CD14-positive monocyte (primary cell): ENCODE results near the gene FBXO46. TPM values are rescaled to one million over a fixed set of nuclear protein-coding genes. Genes with fewer than 3 reads are reported as not detected.

Experiments used
- DNase-seq, 3 donors: peaks; one replicate each; pipeline ENCODE4 v3.0.0-alpha.2; 2011 to 2022
- H2AFZ ChIP-seq: 2 replicates; pipeline ENCODE4 v1.6.0; 2012; ENCODE audit warnings: mild to moderate bottlenecking, low read depth, low read length, inconsistent platforms; ENCODE audit not compliant: insufficient read depth, poor library complexity, severe bottlenecking
- H3K27ac ChIP-seq, 2 donors: 1 replicate in 1 of 2; 2 replicates in 1 of 2; pipeline ENCODE4 v1.5.1; 2012 to 2013; ENCODE audit warnings: low read length in 2 of 2, control low read depth in 1 of 2, inconsistent platforms in 1 of 2, low read depth in 1 of 2, mild to moderate bottlenecking in 1 of 2
- H3K27me3 ChIP-seq, 2 donors: one replicate each; pipeline versions ENCODE4 v1.6.0 to v1.6.1; 2011 to 2013; ENCODE audit warnings: low read length in 2 of 2; ENCODE audit not compliant: control insufficient read depth in 2 of 2, insufficient read depth in 2 of 2
- H3K36me3 ChIP-seq, 2 donors: replicated peaks in 1 of 2; 1 replicate in 1 of 2; 2 replicates in 1 of 2; pipeline versions ENCODE4 v1.5.1 to v1.6.1; 2012 to 2013; ENCODE audit warnings: low read length in 2 of 2, control low read depth in 1 of 2, inconsistent platforms in 1 of 2, mild to moderate bottlenecking in 1 of 2; ENCODE audit not compliant: insufficient read depth in 2 of 2, control insufficient read depth in 1 of 2
- H3K4me1 ChIP-seq, 2 donors: 1 replicate in 1 of 2; 2 replicates in 1 of 2; pipeline versions ENCODE4 v1.5.1 to v1.6.1; 2012 to 2013; ENCODE audit warnings: low read length in 2 of 2, control low read depth in 1 of 2, inconsistent platforms in 1 of 2, mild to moderate bottlenecking in 1 of 2, moderate library complexity in 1 of 2; ENCODE audit not compliant: insufficient read depth in 2 of 2, control insufficient read depth in 1 of 2
- H3K4me2 ChIP-seq: replicated peaks from 2 replicates; pipeline ENCODE3; 2012; ENCODE audit warnings: low read length, moderate library complexity, mild to moderate bottlenecking; ENCODE audit not compliant: poor library complexity, severe bottlenecking; ENCODE audit errors: extremely low read depth
- H3K4me3 ChIP-seq, 3 experiments: fragments of 200-600 bp in 1 of 3; sonication (generic) in 1 of 3; replicated peaks in 1 of 3; 1 replicate in 2 of 3; 2 replicates in 1 of 3; pipeline ENCODE4 v1.5.1; 2011 to 2013; ENCODE audit warnings: low read length in 3 of 3, mild to moderate bottlenecking in 3 of 3, control low read depth in 2 of 3, low read depth in 2 of 3, inconsistent platforms in 1 of 3, moderate library complexity in 1 of 3
- H3K79me2 ChIP-seq: 2 replicates; pipeline ENCODE4 v1.6.0; 2012; ENCODE audit warnings: mild to moderate bottlenecking, control low read depth, inconsistent platforms, low read length, moderate library complexity; ENCODE audit not compliant: insufficient read depth
- H3K9ac ChIP-seq: 2 replicates; pipeline ENCODE4 v1.6.0; 2017; ENCODE audit warnings: low read length, mild to moderate bottlenecking; ENCODE audit not compliant: insufficient read depth, poor library complexity, severe bottlenecking
- H3K9me3 ChIP-seq, 2 donors: replicated peaks in 1 of 2; 1 replicate in 1 of 2; 2 replicates in 1 of 2; pipeline versions ENCODE4 v1.5.1 to v1.6.1; 2012 to 2013; ENCODE audit warnings: low read length in 2 of 2, control low read depth in 1 of 2; ENCODE audit not compliant: control insufficient read depth in 1 of 2, insufficient read depth in 1 of 2
- H4K20me1 ChIP-seq: 2 replicates; pipeline ENCODE4 v1.6.0; 2012; ENCODE audit warnings: mild to moderate bottlenecking, low read length, control low read depth, moderate library complexity; ENCODE audit not compliant: insufficient read depth
- H3K27ac Mint-ChIP-seq, 7 donors: one replicate each; pipeline ENCODE4 v1.8.0; 2020; ENCODE audit warnings: mild to moderate bottlenecking in 7 of 7, mixed read lengths in 7 of 7, moderate library complexity in 6 of 7, inconsistent platforms in 2 of 7
- H3K27me3 Mint-ChIP-seq, 3 donors: one replicate each; pipeline ENCODE4 v1.8.0; 2021 to 2022; ENCODE audit warnings: low read depth in 3 of 3, mild to moderate bottlenecking in 3 of 3, mixed read lengths in 3 of 3, moderate library complexity in 3 of 3, inconsistent platforms in 1 of 3
- H3K36me3 Mint-ChIP-seq, 2 donors: one replicate each; pipeline ENCODE4 v1.8.0; 2020; ENCODE audit warnings: mixed read lengths in 2 of 2, inconsistent platforms in 1 of 2, mild to moderate bottlenecking in 1 of 2
- H3K4me1 Mint-ChIP-seq: one replicate; pipeline ENCODE4 v1.8.0; 2020; ENCODE audit warnings: mild to moderate bottlenecking, mixed read lengths
- H3K4me3 Mint-ChIP-seq, 2 donors: one replicate each; pipeline ENCODE4 v1.8.0; 2020; ENCODE audit warnings: mild to moderate bottlenecking in 2 of 2, mixed read lengths in 2 of 2, moderate library complexity in 1 of 2
- H3K9me3 Mint-ChIP-seq, 7 donors: one replicate each; pipeline ENCODE4 v1.8.0; 2020 to 2022; ENCODE audit warnings: mixed read lengths in 7 of 7, mild to moderate bottlenecking in 6 of 7, moderate library complexity in 6 of 7, inconsistent platforms in 2 of 7
- WGBS: methylation state at CpG from one replicate; pipeline ENCODE4 v1.1.5; 2013; ENCODE audit warnings: missing lambda C conversion rate; ENCODE audit not compliant: insufficient coverage; 5-methylcytosine and 5-hydroxymethylcytosine counted together
- intact Hi-C, 2 donors: fragments of 100-400 bp; cut with micrococcal nuclease; formaldehyde crosslinking; loops; one replicate each; pipeline versions ENCODE4 v1.15.0 to v1.15.1; 2023
- polyA plus RNA-seq, 3 donors: library from polyadenylated mRNA; depleted of rRNA in 1 of 3; unstranded in 2 of 3; stranded (reverse) in 1 of 3; fragments of 300-500 nt in 2 of 3; fragments of >200 nt in 1 of 3; fragmentation: Illumina TruSeq in 2 of 3; gene quantifications; 1 replicate in 2 of 3; 2 replicates in 1 of 3; pipeline ENCODE4 v1.2.3, GENCODE V29; 2012 to 2021
- TF ChIP-seq, protein P1 (sequence below): fragments of 200-600 bp; IDR thresholded peaks from one replicate; pipeline ENCODE4 v1.8.0; 2022; ENCODE audit warnings: antibody characterized with exemption, mild to moderate bottlenecking

Gene FBXO46
- polyA plus RNA-seq, 3 donors, result 3.8 to 6.8 (median 5.5) TPM

DNA sequence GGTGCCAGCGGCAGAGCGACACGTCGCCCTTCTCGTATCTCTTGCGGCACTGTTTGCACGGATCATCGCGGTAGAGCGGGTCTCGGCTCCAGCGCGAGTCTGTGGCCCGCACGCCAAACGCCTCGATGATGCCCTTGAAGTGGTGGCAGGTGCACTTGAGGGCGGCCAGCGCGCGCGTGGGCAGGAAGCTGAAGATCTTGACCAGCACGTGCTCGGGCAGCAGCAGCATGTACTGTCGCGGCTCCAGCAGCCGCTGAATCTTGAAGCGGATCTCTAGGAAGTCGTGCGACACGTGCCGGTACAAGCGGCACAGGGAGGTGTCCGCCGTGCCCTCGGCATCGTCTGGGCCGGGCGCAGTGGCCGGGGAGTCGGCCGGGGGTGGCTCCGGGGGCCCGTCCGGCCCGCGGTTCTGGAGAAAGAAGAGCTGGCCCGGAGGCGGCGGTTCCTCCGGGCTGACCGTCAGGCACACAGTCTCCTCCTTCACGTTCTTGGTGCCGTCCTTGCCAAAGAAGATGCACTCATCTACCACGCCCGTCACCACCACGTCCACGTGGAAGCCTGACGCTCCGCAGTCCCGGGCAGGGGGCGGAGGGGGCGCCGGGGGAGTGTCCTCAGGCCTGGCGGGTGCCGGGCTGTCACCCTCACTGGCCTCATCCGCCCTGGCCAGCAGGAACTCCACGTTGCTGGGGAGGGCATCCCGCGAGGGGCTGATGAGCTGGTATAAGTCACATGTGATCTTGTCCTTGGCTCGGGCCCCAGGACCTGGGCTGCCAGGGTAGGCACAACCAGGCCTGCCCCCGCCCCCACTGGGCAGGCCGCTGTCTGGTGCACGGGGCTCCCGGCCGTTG is 18.6 kb downstream of the FBXO46 start:
- intact Hi-C loops, result no loop called here
- H3K4me1 Mint-ChIP-seq, result peaks cover 13% of the 10 kb centered on the region
- Histone ChIP-seq H2AFZ (no peak overlapping the region), H3K9me3 (no peaks in the 10 kb centered on the region), H3K4me1 (peaks cover 8 to 10% of the 10 kb centered on the region in 2 donors), H3K4me2 (no peak overlapping the region), H3K4me3 (no peak overlapping the region), H3K27ac (no peak overlapping the region), H4K20me1 (peaks cover 52% of the 10 kb centered on the region), H3K27me3 (no peaks in the 10 kb centered on the region), H3K36me3 (peaks cover 21 to 28% of the 10 kb centered on the region in 2 donors), H3K9ac (no peak overlapping the region), H3K79me2 (peaks cover 41% of the 10 kb centered on the region)
- no peaks in the 10 kb centered on the region for H3K9me3 Mint-ChIP-seq
- TF ChIP-seq, protein P1, sequence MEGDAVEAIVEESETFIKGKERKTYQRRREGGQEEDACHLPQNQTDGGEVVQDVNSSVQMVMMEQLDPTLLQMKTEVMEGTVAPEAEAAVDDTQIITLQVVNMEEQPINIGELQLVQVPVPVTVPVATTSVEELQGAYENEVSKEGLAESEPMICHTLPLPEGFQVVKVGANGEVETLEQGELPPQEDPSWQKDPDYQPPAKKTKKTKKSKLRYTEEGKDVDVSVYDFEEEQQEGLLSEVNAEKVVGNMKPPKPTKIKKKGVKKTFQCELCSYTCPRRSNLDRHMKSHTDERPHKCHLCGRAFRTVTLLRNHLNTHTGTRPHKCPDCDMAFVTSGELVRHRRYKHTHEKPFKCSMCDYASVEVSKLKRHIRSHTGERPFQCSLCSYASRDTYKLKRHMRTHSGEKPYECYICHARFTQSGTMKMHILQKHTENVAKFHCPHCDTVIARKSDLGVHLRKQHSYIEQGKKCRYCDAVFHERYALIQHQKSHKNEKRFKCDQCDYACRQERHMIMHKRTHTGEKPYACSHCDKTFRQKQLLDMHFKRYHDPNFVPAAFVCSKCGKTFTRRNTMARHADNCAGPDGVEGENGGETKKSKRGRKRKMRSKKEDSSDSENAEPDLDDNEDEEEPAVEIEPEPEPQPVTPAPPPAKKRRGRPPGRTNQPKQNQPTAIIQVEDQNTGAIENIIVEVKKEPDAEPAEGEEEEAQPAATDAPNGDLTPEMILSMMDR, result no peak
- H3K27ac Mint-ChIP-seq, result no peak overlapping the region
- H3K4me3 Mint-ChIP-seq, result no peak overlapping the region
- peaks cover 0 to 1% (median 0%) of the 10 kb centered on the region in 3 donors for H3K27me3 Mint-ChIP-seq
- DNase-seq, result no peak
- 98% methylated on average over 67 of the region's 76 CpGs for WGBS
- H3K36me3 Mint-ChIP-seq, result peaks cover 25 to 41% of the 10 kb centered on the region in 2 donors

DNA sequence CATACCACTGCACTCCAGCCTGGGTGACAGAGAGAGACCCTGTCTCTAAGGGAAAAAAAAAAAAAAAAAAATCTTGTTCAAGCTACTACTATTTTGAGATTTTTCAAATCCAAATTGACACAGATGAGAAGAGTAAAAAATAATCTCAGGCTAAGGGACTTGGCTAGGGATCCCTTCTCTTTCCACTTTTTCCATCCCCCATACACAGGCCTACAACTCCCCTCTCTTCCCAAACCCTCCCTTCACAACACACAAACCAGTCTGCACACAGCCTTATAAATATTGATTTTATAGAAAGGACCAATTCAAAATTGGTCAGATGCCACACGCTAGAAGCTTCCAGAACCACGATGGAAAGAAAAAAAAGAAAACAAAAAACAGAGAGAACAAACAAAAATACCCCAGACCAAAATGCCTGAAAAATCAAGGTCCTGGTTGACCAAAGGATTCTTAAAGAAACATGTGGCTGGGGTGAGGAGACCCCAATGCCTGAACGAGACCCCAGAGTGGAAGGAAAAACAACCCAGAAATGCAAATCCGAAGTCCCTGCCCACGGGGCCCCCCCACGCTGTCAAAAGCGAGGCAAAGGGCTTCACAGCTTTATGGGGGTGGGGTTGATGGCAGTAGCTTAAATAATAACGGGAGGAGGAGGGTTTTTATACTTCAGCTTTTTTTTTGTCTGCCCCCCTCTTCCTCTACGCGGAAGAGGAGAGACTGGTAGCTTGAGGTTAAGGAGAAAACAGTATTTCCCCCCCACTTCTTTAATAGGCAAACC is 20.2 kb downstream of the FBXO46 start:
- Mint-ChIP-seq H3K4me3 (no peak overlapping the region), H3K36me3 (peaks cover 25 to 41% of the 10 kb centered on the region in 2 donors), H3K9me3 (no peaks in the 10 kb centered on the region), H3K27me3 (peaks cover 0 to 3% (median 1%) of the 10 kb centered on the region in 3 donors), H3K27ac (peak overlapping the region in 1 of 7 donors; percentile 21), H3K4me1 (peaks cover 3% of the 10 kb centered on the region)
- H3K4me3 ChIP-seq, result no peak overlapping the region
- DNase-seq, result no peak
- H2AFZ ChIP-seq, result no peak overlapping the region
- no peaks in the 10 kb centered on the region for H3K9me3 ChIP-seq
- WGBS, result 86% methylated on average over 1 of the region's 10 CpGs
- peaks cover 41% of the 10 kb centered on the region for H4K20me1 ChIP-seq
- peaks cover 21 to 28% of the 10 kb centered on the region in 2 donors for H3K36me3 ChIP-seq
- intact Hi-C loops, result no loop called here
- no peaks in the 10 kb centered on the region for H3K4me1 ChIP-seq
- no peaks in the 10 kb centered on the region for H3K27me3 ChIP-seq
- TF ChIP-seq, protein P1, result no peak
- peaks cover 26% of the 10 kb centered on the region for H3K79me2 ChIP-seq
- no peak overlapping the region for H3K4me2 ChIP-seq
- H3K9ac ChIP-seq, result no peak overlapping the region
- no peak overlapping the region for H3K27ac ChIP-seq
